Thoracic aorta (tissue), 2 donors: ENCODE results near the gene SLC4A7. TPM values are rescaled to one million over a fixed set of nuclear protein-coding genes. Genes with fewer than 3 reads are reported as not detected.
"Not testable (repeated sequence)": the region's sequence is repeated elsewhere in the genome, so short reads cannot be mapped to it uniquely, and the experiment has no call there.

Source experiments
- ATAC-seq: fragments of 150-250 bp; one replicate; pipeline ENCODE4 v1.8.0; 2017; ENCODE audit warnings: low read depth; ENCODE audit not compliant: insufficient number of reproducible peaks, low FRiP score
- DNase-seq: peaks from one replicate; pipeline ENCODE4 v3.0.0-alpha.2; 2020; ENCODE audit warnings: low spot score
- H3K27ac ChIP-seq, 2 donors: fragments of 200-600 bp; sonication (generic); 1 replicate in 1 of 2; 2 replicates in 1 of 2; pipeline ENCODE4 v1.5.1; 2016; ENCODE audit warnings: mild to moderate bottlenecking in 2 of 2, moderate library complexity in 2 of 2
- H3K27me3 ChIP-seq: fragments of 200-600 bp; sonication (generic); replicated peaks from 2 replicates; pipeline ENCODE4 v1.6.0; 2016; ENCODE audit warnings: mild to moderate bottlenecking; ENCODE audit not compliant: insufficient read depth
- H3K36me3 ChIP-seq: fragments of 200-600 bp; sonication (generic); one replicate; pipeline ENCODE4 v1.5.1; 2016
- H3K4me1 ChIP-seq, 2 donors: fragments of 200-600 bp; sonication (generic); 1 replicate in 1 of 2; 2 replicates in 1 of 2; pipeline versions ENCODE4 v1.5.1 to v1.6.0; 2016; ENCODE audit warnings: low read depth in 2 of 2, mild to moderate bottlenecking in 1 of 2; ENCODE audit not compliant: control insufficient read depth in 1 of 2
- H3K4me3 ChIP-seq: fragments of 200-600 bp; sonication (generic); 2 replicates; pipeline ENCODE4 v1.5.1; 2016; ENCODE audit warnings: mild to moderate bottlenecking
- H3K9me3 ChIP-seq: fragments of 200-600 bp; sonication (generic); 2 replicates; pipeline ENCODE4 v1.5.1; 2016
- CTCF ChIP-seq: fragments of 200-600 bp; sonication (generic); IDR thresholded peaks from one replicate; pipeline ENCODE4 v1.5.1; 2019; ENCODE audit warnings: antibody characterized with exemption
- total RNA-seq, 2 donors: library from RNA; depleted of rRNA; stranded (reverse); fragments of >200 nt; gene quantifications; one replicate each; pipeline versions ENCODE4 v1.1.0 to v1.2.3, GENCODE V29; 2016

Gene SLC4A7
- total RNA-seq, 2 donors from 2014 or later = 50.0 to 176 TPM

- Histone ChIP-seq H3K9me3 (no peaks in the 10 kb centered on the region), H3K4me1 (peaks cover 9 to 11% of the 10 kb centered on the region in 2 donors), H3K27ac (no peak overlapping the region), H3K36me3 (peaks cover 8% of the 10 kb centered on the region), H3K27me3 (no peaks in the 10 kb centered on the region), H3K4me3 (no peak overlapping the region)
- no peak for DNase-seq
- ATAC-seq = no peak
- TF ChIP-seq CTCF = no peak
Observed at GRCh38 chr3:27429909-27430308, 54.3 kb downstream of the SLC4A7 start.

GRCh38 chr3:27428446-27428845 lies 55.7 kb downstream of the SLC4A7 start:
- Histone ChIP-seq H3K9me3 (no peaks in the 10 kb centered on the region), H3K27me3 (no peaks in the 10 kb centered on the region), H3K27ac (no peak overlapping the region), H3K4me3 (no peak overlapping the region), H3K36me3 (peaks cover 5% of the 10 kb centered on the region), H3K4me1 (peaks cover 9 to 11% of the 10 kb centered on the region in 2 donors)
- no peak for DNase-seq
- TF ChIP-seq CTCF = no peak
- no peak for ATAC-seq

GRCh38 chr3:27426926-27427325 lies 57.3 kb downstream of the SLC4A7 start:
- Histone ChIP-seq H3K4me1 (peaks cover 9 to 11% of the 10 kb centered on the region in 2 donors), H3K4me3 (no peak overlapping the region), H3K9me3 (no peaks in the 10 kb centered on the region), H3K27me3 (no peaks in the 10 kb centered on the region), H3K27ac (no peak overlapping the region), H3K36me3 (no peaks in the 10 kb centered on the region)
- TF ChIP-seq CTCF = no peak
- DNase-seq = no peak
- no peak for ATAC-seq

- DNase-seq = no peak
- ATAC-seq = no peak
- Histone ChIP-seq H3K4me3 (no peak overlapping the region), H3K4me1 (peaks cover 6 to 9% of the 10 kb centered on the region in 2 donors), H3K9me3 (no peaks in the 10 kb centered on the region), H3K36me3 (peaks cover 2% of the 10 kb centered on the region), H3K27me3 (no peaks in the 10 kb centered on the region), H3K27ac (no peak overlapping the region)
- TF ChIP-seq CTCF = no peak
Observed at GRCh38 chr3:27425896-27426565, 58.2 kb downstream of the SLC4A7 start.

GRCh38 chr3:27424812-27425521 lies 59.2 kb downstream of the SLC4A7 start:
- H3K36me3 ChIP-seq, H3K27ac ChIP-seq, ATAC-seq, DNase-seq, H3K4me3 ChIP-seq, H3K27me3 ChIP-seq, H3K9me3 ChIP-seq, H3K4me1 ChIP-seq: not testable (repeated sequence)
